K562 (cell line): ENCODE data around the gene TCF23. TPM values are rescaled to one million over a fixed set of nuclear protein-coding genes. Genes with fewer than 3 reads are reported as not detected.

Experiments used
- ATAC-seq: fragments of 200-7000 bp; cut with Tn5 transposase; 3 replicates; pipeline ENCODE4 v1.9.1; 2020; ENCODE audit warnings: moderate library complexity
- BruUV-seq: library from RNA; stranded (reverse); fragments of 400-500 nt; replicated peaks from 2 replicates; lab custom pipeline; 2021; lab: Mats Ljungman, UMichigan
- CTCF ChIA-PET: fragments of 300-600 bp; formaldehyde crosslinking; extraction: SDS; loops from one replicate; lab custom pipeline; 2021; ENCODE audit warnings: low intra/inter-chr PET ratio; lab: Yijun Ruan, JAX
- POLR2A ChIA-PET: fragments of 300-600, 350-650 bp; sonication (Branson Sonifier 250); formaldehyde crosslinking; extraction: SDS; loops from one replicate; lab custom pipeline; 2021; ENCODE audit warnings: antibody characterized with exemption, inconsistent platforms; lab: Yijun Ruan, JAX
- DNase-seq, 4 experiments: peaks; one replicate each; pipeline versions ENCODE4 v3.0.0 to v3.0.0-alpha.2; 2011 to 2018; ENCODE audit warnings: low spot score in 3 of 4, mixed read lengths in 3 of 4; ENCODE audit errors: extremely low read depth in 1 of 4
- FAIRE-seq: peaks from 2 replicates; lab custom pipeline; 2011; peaks lifted over from hg19 to GRCh38; lab: Jason Lieb, UNC
- H2AFZ ChIP-seq: 2 replicates; pipeline ENCODE4 v1.6.0; 2011; ENCODE audit warnings: low read depth, low read length, control low read depth, inconsistent platforms
- H3K27ac ChIP-seq: fragments of 200-600 bp; 3 replicates; pipeline ENCODE4 v1.8.0; 2011; ENCODE audit warnings: low read depth, mild to moderate bottlenecking, control low read depth, inconsistent platforms, low read length, moderate library complexity, mixed read lengths; ENCODE audit errors: extremely low read depth
- H3K27me3 ChIP-seq, 2 experiments: fragments of 300-600 bp in 1 of 2; 2 replicates in 1 of 2; 3 replicates in 1 of 2; pipeline versions ENCODE4 v1.6.0 to v1.8.0; 2011; ENCODE audit warnings: inconsistent platforms in 2 of 2, low read length in 2 of 2, mild to moderate bottlenecking in 1 of 2, mixed read lengths in 1 of 2, moderate library complexity in 1 of 2; ENCODE audit not compliant: control insufficient read depth in 2 of 2, insufficient read depth in 2 of 2
- H3K36me3 ChIP-seq: fragments of 300-600 bp; 3 replicates; pipeline ENCODE4 v1.8.0; 2011; ENCODE audit warnings: mild to moderate bottlenecking, low read length, inconsistent platforms; ENCODE audit not compliant: control insufficient read depth, insufficient read depth
- H3K4me1 ChIP-seq, 2 experiments: fragments of 200-600 bp in 1 of 2; replicated peaks in 1 of 2; 2 replicates in 1 of 2; 3 replicates in 1 of 2; pipeline versions ENCODE4 v1.5.1 to v1.8.0; 2011; ENCODE audit warnings: inconsistent platforms in 2 of 2, low read length in 2 of 2, mild to moderate bottlenecking in 1 of 2, mixed read lengths in 1 of 2, moderate library complexity in 1 of 2; ENCODE audit not compliant: control insufficient read depth in 2 of 2, insufficient read depth in 2 of 2
- H3K4me2 ChIP-seq: 2 replicates; pipeline ENCODE4 v1.6.1; 2011; ENCODE audit warnings: low read length, control low read depth, inconsistent platforms, mixed read lengths; ENCODE audit not compliant: insufficient read depth
- H3K4me3 ChIP-seq: fragments of 200-600 bp; sonication (generic), shearing (Covaris generic); 2 replicates; pipeline ENCODE4 v1.5.1; 2016; ENCODE audit warnings: control low read depth, inconsistent platforms
- H3K79me2 ChIP-seq: fragments of 200-600 bp; 3 replicates; pipeline ENCODE4 v1.8.0; 2011; ENCODE audit warnings: low read length, inconsistent platforms; ENCODE audit not compliant: control insufficient read depth, insufficient read depth
- H3K9ac ChIP-seq, 2 experiments: 2 replicates each; pipeline versions ENCODE4 v1.6.0 to v1.6.1; 2011; ENCODE audit warnings: low read depth in 2 of 2, low read length in 2 of 2, control low read depth in 1 of 2, inconsistent platforms in 1 of 2, mild to moderate bottlenecking in 1 of 2, mixed read lengths in 1 of 2; ENCODE audit not compliant: insufficient read depth in 1 of 2
- H3K9me1 ChIP-seq: one replicate; pipeline ENCODE4 v1.6.0; 2011; ENCODE audit warnings: inconsistent platforms, mild to moderate bottlenecking, low read length, moderate library complexity; ENCODE audit not compliant: control insufficient read depth, insufficient read depth
- H3K9me3 ChIP-seq: replicated peaks from 2 replicates; pipeline ENCODE4 v1.5.1; 2011; ENCODE audit warnings: low read depth, low read length, inconsistent platforms; ENCODE audit not compliant: control insufficient read depth, insufficient read depth
- H4K20me1 ChIP-seq: replicated peaks from 2 replicates; pipeline ENCODE4 v1.6.1; 2011; ENCODE audit warnings: low read length, inconsistent platforms, mixed read lengths; ENCODE audit not compliant: control insufficient read depth, insufficient read depth
- FOSL1 ChIP-seq: fragments of 200-800 bp; sonication (Bioruptor generic); conservative IDR thresholded peaks from 2 replicates; pipeline ENCODE4 v1.6.1; 2016; ENCODE audit warnings: missing genetic modification characterization, missing compliant biosample characterization
- JUND ChIP-seq, 2 experiments: IDR thresholded peaks; 2 replicates in 1 of 2; 3 replicates in 1 of 2; pipeline ENCODE4 v1.6.1; 2011; ENCODE audit warnings: borderline replicate concordance in 2 of 2, low read depth in 2 of 2, low read length in 2 of 2, improper control_type of control experiment in 1 of 2, missing biosample characterization in 1 of 2, missing genetic modification characterization in 1 of 2, missing genetic modification reagents in 1 of 2
- OTX1 ChIP-seq: fragments of 450-650 bp; formaldehyde crosslinking; IDR thresholded peaks from 2 replicates; pipeline ENCODE4 v1.4.0; 2022; ENCODE audit warnings: mild to moderate bottlenecking
- PHF20 ChIP-seq: fragments of 450-650 bp; IDR thresholded peaks from 2 replicates; pipeline ENCODE4 v1.6.1; 2018; ENCODE audit not compliant: partially characterized antibody
- SMARCE1 ChIP-seq: fragments of 450-650 bp; IDR thresholded peaks from 2 replicates; pipeline ENCODE4 v1.7.1; 2016; ENCODE audit warnings: mild to moderate bottlenecking
- WGBS: fragments of 100-300 bp; shearing (Covaris generic); methylation state at CpG from one replicate; pipeline ENCODE4 v1.1.6; 2016; ENCODE audit warnings: low coverage, mixed read lengths; ENCODE audit not compliant: insufficient coverage; ENCODE audit errors: missing lambda C conversion rate; 5-methylcytosine and 5-hydroxymethylcytosine counted together
- in situ Hi-C: fragments of 300-500 bp; cut with MboI; formaldehyde crosslinking; loops from 4 replicates; pipeline ENCODE4 v1.15.0; 2018; ENCODE audit warnings: inconsistent platforms, mixed read lengths
- intact Hi-C: fragments of 100-400 bp; cut with micrococcal nuclease; formaldehyde crosslinking; loops from 2 replicates; pipeline ENCODE4 v1.14.2; 2022
- polyA plus RNA-seq, 8 experiments: library from polyadenylated mRNA; depleted of rRNA in 4 of 8; stranded (reverse) in 5 of 8; unstranded in 3 of 8; fragments of >200 nt; fragmentation: Nextera tagmentation in 2 of 8; fragmentation: Illumina TruSeq in 1 of 8; extraction: Ambion mirVana in 2 of 8; extraction: Trizol in 1 of 8; gene quantifications; 2 replicates each; pipeline versions ENCODE4 v1.2.1 to v1.2.3, GENCODE V29; 2011 to 2014; ENCODE audit warnings: inconsistent platforms in 1 of 8, missing spikeins in 1 of 8
- total RNA-seq, 7 experiments: library from RNA; depleted of rRNA in 6 of 7; stranded (reverse); fragments of >200 nt in 6 of 7; fragmentation: Illumina TruSeq in 2 of 7; extraction: Trizol in 2 of 7; gene quantifications; 2 replicates each; pipeline versions ENCODE4 v1.2.1 to v1.2.3, GENCODE V29; 2011 to 2021; ENCODE audit warnings: low replicate concordance in 1 of 7

Gene TCF23
- total and polyA plus RNA-seq, 9 of the 15 experiments (the other 6 are each of a cell fraction or from before 2014, with no cell fraction given) = 0.07 TPM; not detected in 8

GRCh38 chr2:27170581-27171337, 22.0 kb downstream of the TCF23 start:
- in situ Hi-C loops = no loop called here
- Histone ChIP-seq H3K9me1 (no peaks in the 10 kb centered on the region), H3K4me2 (no peak overlapping the region), H3K9me3 (no peaks in the 10 kb centered on the region), H3K27ac (no peak overlapping the region), H3K79me2 (no peaks in the 10 kb centered on the region), H3K9ac (no peak overlapping the region), H3K27me3 (peaks cover 11 to 35% of the 10 kb centered on the region in 2 experiments; a peak in 4 of 5 replicates), H3K36me3 (no peaks in the 10 kb centered on the region), H4K20me1 (no peaks in the 10 kb centered on the region), H3K4me3 (no peak overlapping the region), H3K4me1 (peaks cover 8 to 9% of the 10 kb centered on the region in 2 experiments; a peak in 3 of 5 replicates), H2AFZ (no peak overlapping the region)
- DNase-seq (no peak), ATAC-seq (no peak; the same call in 2 of the 3 replicates), FAIRE-seq (no peak)
- TF ChIP-seq SMARCE1 = peak; percentile 57; the same call in 1 of the 2 replicates
- TF ChIP-seq OTX1 (CRISPR knock-in tag) = no peak
- peak; percentile 69 for TF ChIP-seq FOSL1 (tag)
- peak; percentile 53; the same call in 1 of the 2 replicates for TF ChIP-seq JUND (IDR thresholded peaks at IDR 0.05; ENCODE audit: borderline replicate concordance, low read depth, low read length)
- TF ChIP-seq JUND (tag; IDR thresholded peaks at IDR 0.05; ENCODE audit: borderline replicate concordance, low read depth, low read length) = no peak; the same call in 2 of the 3 replicates
- no peak for TF ChIP-seq PHF20
- ChIA-PET POLR2A (no interaction called here), CTCF (interaction anchor here (0.5 to 0.7 kb wide), 2 partner anchors 109 to 480 kb away, joined by 3 to 5 read pairs; no protein-coding TSS in a partner anchor)
- intact Hi-C loops = loop anchor here (2.0 kb wide), 1 partner anchor 20 kb away; no protein-coding TSS in a partner anchor
- no TSS peak for BruUV-seq
- 9% methylated on average over 6 of the region's 6 CpGs for WGBS
